Measurements from ENCODE around the gene PPP2R2C. TPM values are rescaled to one million over a fixed set of nuclear protein-coding genes. Genes with fewer than 3 reads are reported as not detected.

The PPP2R2C gene
- total RNA-seq, 1 donor from 2014 or later, result 10.8 TPM

DNA sequence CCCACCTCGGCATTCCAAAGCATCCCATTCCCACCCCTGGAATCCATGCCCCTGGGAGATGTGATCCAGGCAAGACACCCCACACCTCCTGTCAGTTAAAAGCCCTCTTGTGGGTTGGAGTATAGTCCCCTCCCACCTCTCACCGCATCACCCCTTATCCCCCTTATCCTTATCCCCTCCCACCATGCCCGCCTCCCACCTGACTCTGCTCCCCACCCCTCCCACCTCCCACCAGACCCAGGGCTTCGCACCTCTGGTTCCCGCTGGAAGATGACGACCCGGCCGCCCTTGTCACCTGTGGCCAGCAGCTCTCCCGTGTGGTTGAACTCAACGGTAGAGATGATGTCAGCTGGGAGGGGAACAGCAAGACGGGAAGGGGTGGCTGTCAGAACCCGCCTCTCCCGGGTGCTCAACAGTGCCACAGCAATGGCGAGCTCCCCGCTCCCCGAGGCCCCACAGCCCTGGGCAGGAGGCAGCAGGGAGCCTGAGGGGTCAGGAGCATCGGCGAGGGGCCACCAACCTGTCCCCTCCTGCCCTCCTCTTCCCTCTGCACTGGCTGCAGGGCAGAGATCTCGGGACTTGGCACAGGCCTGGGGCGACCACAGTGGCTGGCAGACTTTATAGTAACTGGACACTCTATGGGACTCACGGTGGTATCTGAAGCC, 91.5 kb downstream of the PPP2R2C start:
- Mint-ChIP-seq H3K9me3 (no peaks in the 10 kb centered on the region), H3K27me3 (peaks cover 30% of the 10 kb centered on the region), H3K4me3 (no peak overlapping the region), H3K36me3 (no peaks in the 10 kb centered on the region), H3K27ac (no peak overlapping the region), H3K4me1 (ENCODE audit: unreplicated experiment) (no peaks in the 10 kb centered on the region)
- TF ChIP-seq, protein P1, sequence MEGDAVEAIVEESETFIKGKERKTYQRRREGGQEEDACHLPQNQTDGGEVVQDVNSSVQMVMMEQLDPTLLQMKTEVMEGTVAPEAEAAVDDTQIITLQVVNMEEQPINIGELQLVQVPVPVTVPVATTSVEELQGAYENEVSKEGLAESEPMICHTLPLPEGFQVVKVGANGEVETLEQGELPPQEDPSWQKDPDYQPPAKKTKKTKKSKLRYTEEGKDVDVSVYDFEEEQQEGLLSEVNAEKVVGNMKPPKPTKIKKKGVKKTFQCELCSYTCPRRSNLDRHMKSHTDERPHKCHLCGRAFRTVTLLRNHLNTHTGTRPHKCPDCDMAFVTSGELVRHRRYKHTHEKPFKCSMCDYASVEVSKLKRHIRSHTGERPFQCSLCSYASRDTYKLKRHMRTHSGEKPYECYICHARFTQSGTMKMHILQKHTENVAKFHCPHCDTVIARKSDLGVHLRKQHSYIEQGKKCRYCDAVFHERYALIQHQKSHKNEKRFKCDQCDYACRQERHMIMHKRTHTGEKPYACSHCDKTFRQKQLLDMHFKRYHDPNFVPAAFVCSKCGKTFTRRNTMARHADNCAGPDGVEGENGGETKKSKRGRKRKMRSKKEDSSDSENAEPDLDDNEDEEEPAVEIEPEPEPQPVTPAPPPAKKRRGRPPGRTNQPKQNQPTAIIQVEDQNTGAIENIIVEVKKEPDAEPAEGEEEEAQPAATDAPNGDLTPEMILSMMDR (conservative IDR thresholded peaks at IDR 0.05), result no peak
- no peak for DNase-seq (ENCODE audit: extremely low spot score, unreplicated experiment)

DNA sequence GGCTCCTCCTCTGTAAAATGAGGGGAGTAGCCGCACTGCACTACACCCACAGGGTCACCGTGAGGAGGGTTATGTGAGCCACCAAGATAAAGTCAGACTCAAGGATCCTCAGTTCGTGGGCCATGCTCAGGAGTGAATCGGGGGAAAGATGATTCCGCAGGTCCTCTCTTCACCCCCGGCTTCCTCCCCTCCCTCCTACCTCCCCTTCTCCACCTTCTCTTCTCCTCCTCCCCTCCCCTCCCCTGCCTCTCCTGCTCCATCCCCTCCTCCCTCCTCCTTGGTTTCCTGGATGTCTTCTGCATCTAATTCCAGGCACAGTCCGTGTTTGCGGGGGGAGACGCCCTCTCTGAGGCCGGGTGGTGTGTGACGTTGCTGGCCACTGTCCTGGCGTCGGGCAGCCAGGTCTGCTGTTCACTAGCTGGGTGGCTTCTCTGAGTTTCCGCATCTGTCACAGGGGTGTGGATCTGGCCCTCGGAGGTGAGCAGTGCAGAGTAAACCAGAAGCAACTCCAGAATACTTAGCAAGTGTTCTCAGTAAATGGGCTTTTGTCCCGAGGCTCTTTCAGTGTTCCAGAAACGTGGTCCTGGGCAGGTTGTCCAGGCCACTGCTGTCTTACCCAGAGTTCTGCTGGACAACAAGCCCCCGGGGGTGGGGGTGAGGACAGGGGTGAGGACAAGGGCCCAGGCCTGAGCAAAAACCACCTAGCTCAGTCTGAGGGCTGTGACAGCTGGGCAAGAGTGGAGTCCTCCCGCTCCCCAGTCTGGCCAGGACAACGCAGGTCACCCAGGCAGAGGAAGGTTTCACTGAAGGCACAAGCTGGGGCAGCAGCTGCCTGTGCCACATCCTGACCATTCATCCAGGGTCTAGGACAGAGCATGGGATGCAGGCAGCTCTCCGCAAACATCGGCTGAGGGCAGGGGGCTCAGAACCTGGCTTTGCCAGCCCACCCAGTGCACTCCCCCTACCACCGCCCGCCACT, 92.4 kb downstream of the PPP2R2C start:
- Mint-ChIP-seq H3K27ac (no peak overlapping the region), H3K4me3 (no peak overlapping the region), H3K4me1 (ENCODE audit: unreplicated experiment) (no peaks in the 10 kb centered on the region), H3K36me3 (no peaks in the 10 kb centered on the region), H3K27me3 (peaks cover 30% of the 10 kb centered on the region), H3K9me3 (no peaks in the 10 kb centered on the region)
- no peak for DNase-seq (ENCODE audit: extremely low spot score, unreplicated experiment)
- TF ChIP-seq, protein P1 (conservative IDR thresholded peaks at IDR 0.05), result no peak

DNA sequence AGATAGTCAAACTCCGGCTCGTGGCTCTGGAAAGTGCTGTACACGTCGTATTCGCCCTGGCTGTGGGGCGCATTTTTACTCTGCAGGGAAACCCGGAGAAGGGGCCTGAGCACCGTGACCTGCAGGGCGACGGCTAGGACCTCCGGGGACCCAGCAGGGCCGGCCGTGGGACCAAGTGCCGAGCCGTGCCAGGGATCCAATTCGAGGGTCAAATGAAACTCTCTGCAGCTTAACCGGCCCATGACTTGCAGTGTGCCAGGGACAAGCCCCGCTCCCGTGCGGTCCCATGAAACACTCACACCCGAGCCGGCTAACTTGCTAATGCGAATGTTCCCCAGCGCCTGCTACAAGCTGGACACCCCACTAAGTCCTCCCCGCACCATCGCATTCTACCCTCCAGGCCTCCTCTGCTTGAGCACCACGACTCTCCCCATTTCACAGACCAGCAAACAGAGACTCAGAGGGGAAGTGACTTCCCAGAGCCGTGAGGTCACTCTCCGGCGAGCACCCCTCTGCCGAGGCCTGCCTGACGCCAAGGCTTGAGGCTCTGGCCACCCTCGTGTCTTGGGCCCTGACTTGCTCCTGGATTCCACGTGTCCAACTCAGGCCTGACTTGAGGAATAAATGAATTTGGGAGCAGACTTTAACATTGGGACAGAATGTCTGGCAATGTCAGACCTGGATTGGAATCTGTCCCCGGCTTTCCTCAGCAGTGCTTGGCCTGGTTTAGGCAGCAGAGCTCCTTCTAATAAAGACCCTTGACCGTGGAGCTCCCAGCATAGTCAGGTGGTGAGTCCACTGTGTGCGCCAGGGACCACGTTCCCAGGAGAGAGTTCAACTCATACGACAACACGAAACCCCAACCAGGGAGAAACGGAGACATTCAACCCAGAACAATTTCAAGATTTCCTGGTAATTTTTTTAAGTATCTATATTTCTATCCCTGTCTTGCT, 93.6 kb downstream of the PPP2R2C start:
- TF ChIP-seq, protein P1 (conservative IDR thresholded peaks at IDR 0.05), result no peak
- H3K4me3 Mint-ChIP-seq, result no peak overlapping the region
- no peak for DNase-seq (ENCODE audit: extremely low spot score, unreplicated experiment)
- no peaks in the 10 kb centered on the region for H3K4me1 Mint-ChIP-seq (ENCODE audit: unreplicated experiment)
- H3K36me3 Mint-ChIP-seq, result no peaks in the 10 kb centered on the region
- H3K9me3 Mint-ChIP-seq, result no peaks in the 10 kb centered on the region
- no peak overlapping the region for H3K27ac Mint-ChIP-seq
- peaks cover 29% of the 10 kb centered on the region for H3K27me3 Mint-ChIP-seq

DNA sequence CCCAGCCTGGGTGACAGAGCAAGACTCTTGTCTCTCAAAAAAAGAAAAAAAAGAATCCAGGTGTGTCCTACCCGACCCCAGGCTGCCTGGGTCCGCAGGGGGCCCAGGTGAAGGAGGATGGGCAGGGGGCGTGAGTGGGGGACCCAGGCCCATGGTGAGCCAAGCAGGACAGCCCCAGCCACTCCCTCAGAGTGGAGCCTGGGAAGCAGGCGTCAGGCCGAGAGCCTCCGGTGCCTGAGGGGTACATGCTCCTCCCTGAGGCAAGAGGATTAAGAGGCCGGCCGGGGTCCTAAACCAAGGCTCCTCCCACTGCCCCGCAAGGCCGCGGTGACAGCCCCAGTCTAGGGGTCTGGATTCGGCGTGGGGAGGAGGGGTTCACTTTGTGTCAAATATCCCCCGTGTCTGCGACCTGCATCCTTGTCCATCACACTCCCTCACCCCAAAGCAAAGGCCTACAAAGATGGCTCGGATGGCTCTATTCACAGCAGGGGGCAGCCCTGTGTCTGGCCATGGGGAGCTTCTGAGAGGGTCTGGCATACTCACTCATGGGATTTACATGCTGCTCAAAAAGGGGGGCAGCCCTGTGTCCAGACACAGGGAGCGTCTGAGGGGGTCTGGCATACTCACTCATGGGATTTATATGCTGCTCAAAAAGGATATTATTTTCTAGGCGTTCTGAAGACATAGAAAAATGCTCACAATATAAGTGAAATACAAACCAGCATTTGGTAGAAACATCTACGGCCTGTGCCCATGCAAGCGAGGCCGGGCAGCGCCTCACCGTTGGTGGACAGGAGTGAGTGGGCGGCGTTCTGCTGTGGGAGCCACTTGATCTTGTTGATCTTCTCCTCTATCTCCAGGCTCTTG, 94.6 kb downstream of the PPP2R2C start:
- no peak overlapping the region for H3K4me3 Mint-ChIP-seq
- peaks cover 24% of the 10 kb centered on the region for H3K27me3 Mint-ChIP-seq
- no peaks in the 10 kb centered on the region for H3K36me3 Mint-ChIP-seq
- no peaks in the 10 kb centered on the region for H3K9me3 Mint-ChIP-seq
- H3K4me1 Mint-ChIP-seq (ENCODE audit: unreplicated experiment), result no peaks in the 10 kb centered on the region
- TF ChIP-seq, protein P1 (conservative IDR thresholded peaks at IDR 0.05), result no peak
- H3K27ac Mint-ChIP-seq, result no peak overlapping the region
- DNase-seq (ENCODE audit: extremely low spot score, unreplicated experiment), result no peak
